Activated CD4-positive, alpha-beta T cell treated with anti-CD3 and anti-CD28 coated beads, Interleukin-2, amount 50 U/mL, for 16 hours (primary cell): ENCODE data around the gene CABP7.
A peak's percentile ranks its signal among the peaks of the same experiment; 100 is the strongest.

Experiments
- DNase-seq: peaks from one replicate; pipeline ENCODE4 v3.0.0-alpha.2; 2020

Gene CABP7

GRCh38 chr22:29719899-29720645 is at the start of gene CABP7:
CABP7 (plus strand) TSS chr22:29720003; CDS start chr22:29720425, 422 bp downstream.
- DNase-seq = no peak

GRCh38 chr22:29670626-29671025 is 49.2 kb upstream of the CABP7 start:
- no peak for DNase-seq

- no peak for DNase-seq
These were observed 46.3 kb upstream of the CABP7 start for GRCh38 chr22:29673361-29674066.

- no peak for DNase-seq
These were observed 45.7 kb upstream of the CABP7 start for GRCh38 chr22:29674121-29674520.

GRCh38 chr22:29679316-29679715 is 40.5 kb upstream of the CABP7 start:
- no peak for DNase-seq

GRCh38 chr22:29683536-29683935 is 36.3 kb upstream of the CABP7 start:
- no peak for DNase-seq

- DNase-seq = no peak
These were observed 35.6 kb upstream of the CABP7 start for GRCh38 chr22:29684244-29684643.

GRCh38 chr22:29689206-29689879 is 30.5 kb upstream of the CABP7 start:
- DNase-seq = no peak

GRCh38 chr22:29689880-29690213 is 30.0 kb upstream of the CABP7 start:
- DNase-seq = peak; percentile 34

- no peak for DNase-seq
These were observed 29.3 kb upstream of the CABP7 start for GRCh38 chr22:29690476-29690875.

GRCh38 chr22:29691636-29692326 is 28.0 kb upstream of the CABP7 start:
- no peak for DNase-seq

- DNase-seq = no peak
These were observed 27.5 kb upstream of the CABP7 start for GRCh38 chr22:29692327-29692640.

- no peak for DNase-seq
These were observed 26.6 kb upstream of the CABP7 start for GRCh38 chr22:29693161-29693560.

GRCh38 chr22:29693671-29694070 is 26.1 kb upstream of the CABP7 start:
- DNase-seq = no peak

- DNase-seq = no peak
These were observed 24.5 kb upstream of the CABP7 start for GRCh38 chr22:29695129-29695926.

GRCh38 chr22:29697853-29698598 is 21.8 kb upstream of the CABP7 start:
- no peak for DNase-seq

- no peak for DNase-seq
These were observed 19.4 kb upstream of the CABP7 start for GRCh38 chr22:29700206-29700899.

GRCh38 chr22:29700900-29701154 is 19.0 kb upstream of the CABP7 start:
- DNase-seq = no peak

- DNase-seq = peak; percentile 14
These were observed 18.4 kb upstream of the CABP7 start for GRCh38 chr22:29701155-29701999.
